Endodermal cell (in vitro differentiated cells): ENCODE results near the gene YBX2. TPM values are rescaled to one million over a fixed set of nuclear protein-coding genes. Genes with fewer than 3 reads are reported as not detected.
A peak's percentile ranks its signal among the peaks of the same experiment; 100 is the strongest.

Source experiments
- DNase-seq: peaks from one replicate; pipeline ENCODE4 v3.0.0-alpha.2; 2017
- H3K27ac ChIP-seq: 2 replicates; pipeline ENCODE4 v1.5.1; 2013; ENCODE audit warnings: mild to moderate bottlenecking, low read depth, low read length, moderate library complexity
- H3K27me3 ChIP-seq: 2 replicates; pipeline ENCODE4 v1.6.1; 2013; ENCODE audit warnings: mild to moderate bottlenecking, low read length, moderate library complexity; ENCODE audit not compliant: insufficient read depth, control insufficient read depth, poor library complexity, severe bottlenecking
- H3K36me3 ChIP-seq: 2 replicates; pipeline ENCODE4 v1.7.0; 2013; ENCODE audit warnings: mild to moderate bottlenecking, low read length, moderate library complexity; ENCODE audit not compliant: control insufficient read depth, insufficient read depth
- H3K4me1 ChIP-seq: one replicate; pipeline ENCODE4 v1.7.0; 2013; ENCODE audit warnings: low read length; ENCODE audit not compliant: control insufficient read depth, insufficient read depth
- H3K4me3 ChIP-seq: 2 replicates; pipeline ENCODE4 v1.5.1; 2013; ENCODE audit warnings: mild to moderate bottlenecking, low read length, moderate library complexity
- H3K9ac ChIP-seq: 2 replicates; pipeline ENCODE4 v1.6.1; 2013; ENCODE audit warnings: mild to moderate bottlenecking, low read length, moderate library complexity; ENCODE audit not compliant: poor library complexity, severe bottlenecking; ENCODE audit errors: extremely low read depth
- H3K9me3 ChIP-seq: 2 replicates; pipeline ENCODE4 v1.6.1; 2013; ENCODE audit warnings: mild to moderate bottlenecking, low read length, moderate library complexity; ENCODE audit not compliant: control insufficient read depth
- H3K27ac Mint-ChIP-seq: 2 replicates; pipeline ENCODE4 v1.8.0; 2020; ENCODE audit warnings: mixed read lengths
- H3K27me3 Mint-ChIP-seq: 2 replicates; pipeline ENCODE4 v1.8.0; 2021; ENCODE audit warnings: mild to moderate bottlenecking, mixed read lengths; ENCODE audit not compliant: insufficient read depth
- H3K36me3 Mint-ChIP-seq: 2 replicates; pipeline ENCODE4 v1.8.0; 2020; ENCODE audit warnings: low read depth, mixed read lengths
- H3K4me1 Mint-ChIP-seq: 2 replicates; pipeline ENCODE4 v1.8.0; 2020; ENCODE audit warnings: mixed read lengths
- H3K4me3 Mint-ChIP-seq: 2 replicates; pipeline ENCODE4 v1.8.0; 2020; ENCODE audit warnings: mild to moderate bottlenecking, moderate library complexity, mixed read lengths
- H3K9me3 Mint-ChIP-seq: 2 replicates; pipeline ENCODE4 v1.8.0; 2020; ENCODE audit warnings: mild to moderate bottlenecking, mixed read lengths
- CTCF ChIP-seq: fragments of 200-600 bp; sonication (generic); conservative IDR thresholded peaks from 2 replicates; pipeline ENCODE4 v1.5.0; 2021; ENCODE audit warnings: antibody characterized with exemption, mild to moderate bottlenecking
- WGBS, 2 experiments: methylation state at CpG; one replicate each; pipeline versions ENCODE4 v1.1.5 to v1.1.7; 2013; ENCODE audit warnings: missing lambda C conversion rate in 2 of 2, mixed read lengths in 1 of 2; ENCODE audit not compliant: insufficient coverage in 1 of 2, insufficient read length in 1 of 2; 5-methylcytosine and 5-hydroxymethylcytosine counted together
- total RNA-seq, 2 donors: library from RNA; stranded (reverse); fragmentation: NEBNext Ultra II Directional in 1 of 2; extraction: Animal tissue kit (Norgen Biotek cat#: 25700) in 1 of 2; gene quantifications; 2 replicates in 1 of 2; 3 replicates in 1 of 2; pipeline ENCODE4 v1.2.1, GENCODE V29; 2021

The YBX2 gene
- total RNA-seq, 2 donors from 2014 or later, result 6.6 to 15.9 TPM

GRCh38 chr17:7328009-7328408 lies 33.6 kb upstream of the YBX2 start:
- no peak overlapping the region for H3K9ac ChIP-seq
- no peaks in the 10 kb centered on the region for H3K9me3 Mint-ChIP-seq
- H3K27me3 ChIP-seq, result no peaks in the 10 kb centered on the region
- no peaks in the 10 kb centered on the region for H3K4me1 ChIP-seq
- peak overlapping the region; percentile 81 for H3K4me3 Mint-ChIP-seq
- peak overlapping the region; percentile 82 for H3K4me3 ChIP-seq
- H3K27ac Mint-ChIP-seq, result no peak overlapping the region
- H3K36me3 Mint-ChIP-seq, result peaks cover 16% of the 10 kb centered on the region
- H3K4me1 Mint-ChIP-seq, result peaks cover 10% of the 10 kb centered on the region
- H3K27me3 Mint-ChIP-seq, result no peaks in the 10 kb centered on the region
- no peak overlapping the region for H3K27ac ChIP-seq
- DNase-seq, result no peak
- H3K36me3 ChIP-seq, result peaks cover 24% of the 10 kb centered on the region
- TF ChIP-seq CTCF, result no peak
- WGBS, 2 experiments, result 92 to 100% methylated on average over 1 of the region's 1 CpG
- H3K9me3 ChIP-seq, result no peaks in the 10 kb centered on the region

- Mint-ChIP-seq H3K36me3 (peaks cover 21% of the 10 kb centered on the region), H3K4me3 (no peak overlapping the region), H3K9me3 (no peaks in the 10 kb centered on the region), H3K27me3 (no peaks in the 10 kb centered on the region), H3K27ac (no peak overlapping the region), H3K4me1 (peaks cover 10% of the 10 kb centered on the region)
- Histone ChIP-seq H3K9me3 (no peaks in the 10 kb centered on the region), H3K4me1 (no peaks in the 10 kb centered on the region), H3K27me3 (no peaks in the 10 kb centered on the region), H3K4me3 (peak overlapping the region; percentile 82), H3K36me3 (peaks cover 29% of the 10 kb centered on the region), H3K27ac (no peak overlapping the region), H3K9ac (no peak overlapping the region)
- TF ChIP-seq CTCF, result no peak
- WGBS, 2 experiments, result 93 to 97% methylated on average over 10 to 17 of the region's 17 CpGs
- DNase-seq, result no peak
These were observed 33.1 kb upstream of the YBX2 start for GRCh38 chr17:7327501-7327900.

- H3K4me1 Mint-ChIP-seq, result peaks cover 10% of the 10 kb centered on the region
- Histone ChIP-seq H3K9ac (no peak overlapping the region), H3K27me3 (no peaks in the 10 kb centered on the region), H3K9me3 (no peaks in the 10 kb centered on the region), H3K27ac (no peak overlapping the region), H3K4me3 (no peak overlapping the region), H3K4me1 (no peaks in the 10 kb centered on the region), H3K36me3 (peaks cover 34% of the 10 kb centered on the region)
- no peaks in the 10 kb centered on the region for H3K9me3 Mint-ChIP-seq
- no peaks in the 10 kb centered on the region for H3K27me3 Mint-ChIP-seq
- DNase-seq, result no peak
- H3K36me3 Mint-ChIP-seq, result peaks cover 25% of the 10 kb centered on the region
- H3K27ac Mint-ChIP-seq, result no peak overlapping the region
- WGBS, 2 experiments, result 92% methylated on average over 7 of the region's 7 CpGs; no CpG with 5 or more reads in 1 of the 2 experiments
- no peak for TF ChIP-seq CTCF
- no peak overlapping the region for H3K4me3 Mint-ChIP-seq
These were observed 32.6 kb upstream of the YBX2 start for GRCh38 chr17:7327056-7327455.
